NCI-H774 (cell line): ENCODE results near the gene MAP3K21.

Source experiments
- DNase-seq: peaks from one replicate; lab custom pipeline; 2025; lab: John Stamatoyannopoulos, UW

The MAP3K21 gene

DNA sequence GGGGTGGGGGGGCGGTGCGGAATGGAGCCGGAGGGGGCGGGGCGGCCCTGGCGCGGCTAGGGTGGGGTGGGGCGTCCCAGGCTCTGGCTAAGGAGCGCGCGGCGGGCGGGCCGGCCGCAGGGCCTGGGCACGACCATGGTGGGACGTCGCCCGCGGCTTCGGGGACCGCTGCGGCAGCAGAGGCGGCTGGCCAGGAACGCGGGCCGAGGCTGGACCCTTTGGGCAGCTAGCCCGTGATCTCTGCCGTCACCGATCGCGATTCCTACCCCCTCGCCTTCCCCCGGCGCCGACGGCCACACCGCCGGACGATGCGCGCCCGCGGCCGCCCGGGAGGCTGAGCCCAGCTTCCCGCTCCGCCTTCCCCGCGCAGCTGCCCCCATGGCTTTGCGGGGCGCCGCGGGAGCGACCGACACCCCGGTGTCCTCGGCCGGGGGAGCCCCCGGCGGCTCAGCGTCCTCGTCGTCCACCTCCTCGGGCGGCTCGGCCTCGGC is at the start of gene MAP3K21:
MAP3K21 (plus strand) TSS at position 74 of the 491 bp plus-strand sequence; CDS start at position 379, 305 bp downstream.
- DNase-seq: peak; percentile 69

DNA sequence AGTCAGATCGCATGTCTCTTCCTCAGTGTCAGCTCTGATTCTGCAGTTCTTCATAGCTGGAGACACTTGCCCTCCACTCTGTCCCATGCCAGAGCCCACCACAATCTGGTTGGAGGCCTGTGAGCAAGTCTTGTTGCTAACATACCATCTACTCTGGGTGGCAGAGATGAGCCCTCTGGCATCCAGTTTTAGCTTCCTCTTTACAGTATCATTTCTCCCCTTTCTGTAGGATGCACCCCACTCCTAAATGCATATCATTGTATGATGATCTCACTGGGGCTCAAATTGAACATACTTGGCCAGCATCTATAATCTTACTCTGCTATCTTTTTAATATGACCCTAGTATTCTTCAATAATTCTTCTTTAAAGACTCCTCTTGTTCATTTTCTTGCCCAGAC is 48.9 kb upstream of the MAP3K21 start:
- DNase-seq: no peak

DNA sequence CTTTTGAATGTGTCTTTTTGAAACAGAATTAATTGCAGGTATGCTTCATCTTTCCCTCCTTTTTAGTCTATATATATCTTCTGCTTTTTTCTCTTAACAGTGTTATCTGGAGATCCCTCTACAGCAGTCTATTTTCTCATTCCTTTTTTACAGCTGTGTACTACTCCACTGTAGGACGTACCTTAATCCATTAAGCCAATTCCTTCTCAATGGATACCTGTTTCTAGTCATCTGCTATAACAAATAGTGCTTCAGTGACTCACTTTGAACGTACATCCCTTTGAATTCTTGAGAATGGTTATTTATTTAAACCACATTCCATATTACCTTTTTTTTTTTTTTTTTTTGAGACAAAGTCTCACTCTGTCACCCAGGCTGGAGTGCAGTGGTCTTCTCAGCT is 47.6 kb upstream of the MAP3K21 start:
- no peak for DNase-seq

DNA sequence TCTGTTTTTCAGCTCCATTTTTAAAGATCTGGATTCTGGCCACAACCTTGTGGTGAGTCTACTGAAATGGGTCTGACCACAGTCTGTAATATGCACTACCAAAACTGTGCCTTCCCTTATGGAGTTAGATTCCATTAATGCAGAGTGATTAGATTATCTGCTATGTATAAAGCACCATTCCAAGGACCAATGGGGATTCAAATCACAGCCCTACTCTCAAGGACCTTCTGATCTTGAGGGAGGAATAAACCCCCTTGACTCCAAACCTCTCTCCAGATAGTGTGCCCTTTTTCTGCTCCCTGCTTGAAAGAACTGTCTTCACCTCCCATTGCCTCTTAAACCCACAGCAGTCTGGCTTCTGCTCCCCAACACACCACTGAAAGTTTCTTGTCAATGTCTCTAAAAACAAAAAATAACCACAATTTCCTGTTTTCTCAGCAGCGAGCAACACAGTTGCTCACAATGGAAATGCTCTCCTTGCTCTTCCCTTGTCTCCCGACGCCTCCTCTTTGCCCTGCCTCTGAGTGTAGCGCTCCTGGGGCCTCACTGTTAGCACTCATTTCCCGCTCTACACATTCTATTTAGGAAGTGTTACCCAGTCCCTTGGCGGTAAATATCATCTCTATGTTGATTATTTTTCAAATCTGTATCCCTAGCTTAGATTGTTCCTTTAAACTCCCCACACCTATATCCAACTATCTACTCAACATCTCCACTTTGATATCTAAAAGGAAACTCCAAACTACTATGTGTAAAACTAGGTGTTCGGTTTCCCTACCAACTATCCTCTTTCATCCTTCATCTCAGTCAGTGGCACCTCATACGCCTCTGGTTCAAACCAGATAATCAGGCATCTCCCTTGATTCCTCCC is 45.6 kb upstream of the MAP3K21 start:
- no peak for DNase-seq

DNA sequence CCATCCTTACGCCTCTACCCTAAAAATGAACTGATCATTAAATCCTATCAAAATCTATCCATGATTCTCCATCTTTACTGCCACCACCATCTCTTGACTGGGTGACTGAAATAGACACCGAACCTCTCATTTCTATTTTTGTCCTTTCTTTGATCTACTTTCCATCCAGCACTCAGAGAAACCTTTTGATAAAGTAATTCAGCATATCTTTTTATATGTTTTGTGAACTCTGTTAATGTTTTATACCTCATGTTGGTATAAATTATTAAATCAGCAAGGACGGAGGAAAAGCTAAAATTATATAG is 45.0 kb upstream of the MAP3K21 start:
- no peak for DNase-seq

DNA sequence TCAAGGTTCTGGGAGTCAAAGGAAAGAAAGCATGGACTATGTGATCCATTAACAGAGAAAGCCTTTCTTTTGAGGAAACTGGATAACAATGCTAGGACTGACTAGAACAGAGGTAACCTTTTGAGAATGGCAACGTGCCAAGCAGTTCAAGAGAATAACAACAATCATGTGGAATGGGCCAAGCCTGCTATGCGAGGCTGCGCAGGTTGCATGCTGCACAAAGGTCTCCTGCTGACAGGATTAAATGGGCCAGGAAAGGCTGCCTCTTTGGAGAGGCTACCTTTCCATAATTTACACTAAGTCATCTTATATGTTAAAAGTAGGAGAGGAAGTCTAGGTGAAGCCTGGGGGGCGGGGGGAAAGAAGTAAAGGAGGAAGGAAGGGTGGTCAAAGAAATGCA is 37.8 kb upstream of the MAP3K21 start:
- DNase-seq: peak; percentile 55

DNA sequence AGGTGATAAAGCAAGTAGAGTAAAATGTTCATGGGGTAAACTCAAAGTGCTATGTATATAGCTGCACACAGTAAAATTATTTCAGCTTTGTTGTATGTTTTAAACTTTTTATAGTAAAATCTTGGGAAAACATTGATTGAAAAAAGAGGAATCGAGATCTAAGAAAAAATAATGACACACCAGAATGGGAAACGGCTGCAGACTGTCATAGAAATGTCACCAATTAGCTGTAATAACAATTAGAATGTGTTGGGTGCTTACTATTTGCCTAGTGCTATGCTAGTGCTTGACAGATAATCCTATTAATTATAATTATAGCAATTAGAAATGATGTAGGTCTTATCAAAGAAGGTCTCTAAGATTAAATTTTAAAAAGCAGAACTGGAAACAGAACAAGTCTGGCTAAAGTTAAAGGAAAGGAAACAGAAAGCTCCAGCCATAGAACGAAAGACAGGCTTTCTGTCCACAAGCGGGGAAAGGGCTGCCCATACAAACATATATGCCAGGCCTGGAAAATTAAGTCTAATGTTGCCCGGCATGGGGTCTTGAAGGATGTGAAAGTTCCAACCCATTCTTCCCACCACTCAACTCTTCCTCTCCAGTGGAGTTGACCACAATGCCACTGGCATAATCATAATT is 37.0 kb upstream of the MAP3K21 start:
- no peak for DNase-seq

DNA sequence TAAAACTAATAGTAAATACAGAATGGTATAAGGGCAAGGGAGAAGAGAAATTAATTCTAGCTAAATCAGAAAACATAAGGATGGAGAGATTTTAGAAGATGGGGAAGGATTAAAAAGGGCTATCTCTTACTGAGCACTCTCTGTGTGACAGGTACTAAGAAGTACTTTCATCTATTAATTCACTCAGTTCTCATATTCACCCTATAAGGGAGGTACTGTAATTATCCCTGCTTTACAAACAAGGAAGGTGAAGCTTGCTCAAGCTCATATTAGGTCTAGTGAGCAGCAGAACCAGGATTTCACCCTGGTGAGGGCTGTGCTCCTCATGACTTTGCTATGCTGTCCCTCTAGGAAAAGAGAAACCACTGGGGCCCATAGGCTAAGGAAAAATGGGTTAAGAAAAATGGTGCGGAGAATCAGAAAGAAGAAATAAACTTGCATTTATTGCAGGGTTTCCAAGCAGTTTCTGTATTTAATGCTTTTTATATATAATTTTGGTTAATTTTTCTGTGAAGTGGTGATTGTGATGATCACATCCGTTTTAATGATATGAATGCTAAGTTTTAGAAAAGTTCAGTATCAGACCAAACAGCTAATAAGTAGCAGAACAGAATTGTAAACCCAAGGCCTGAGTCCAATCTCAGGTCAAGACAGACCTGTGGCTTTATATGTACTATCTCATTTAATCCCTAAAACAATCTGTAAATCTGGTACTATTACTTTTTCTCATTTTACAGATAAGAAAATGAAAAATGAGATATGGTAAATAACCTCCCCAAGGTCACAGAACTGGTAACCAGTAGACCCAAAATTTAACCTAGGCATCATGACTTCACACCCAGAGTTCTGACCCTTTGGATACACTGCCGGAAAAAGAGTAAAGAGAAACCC is 33.7 kb upstream of the MAP3K21 start:
- no peak for DNase-seq

DNA sequence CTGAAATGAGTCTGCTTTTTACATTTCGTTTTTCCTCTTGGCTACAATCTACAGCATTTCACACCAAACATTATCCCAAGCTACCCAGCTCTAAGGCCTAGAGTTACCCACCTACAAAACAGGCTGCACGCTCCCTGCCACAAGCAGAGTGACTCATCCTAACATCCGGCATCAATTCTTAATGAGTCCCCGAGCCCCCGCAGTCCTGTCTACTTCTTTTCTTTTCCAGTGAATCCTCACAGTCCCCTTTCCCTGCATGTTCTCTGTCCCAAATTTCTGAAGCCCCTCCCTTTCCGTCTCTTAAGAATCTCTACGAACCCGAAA is 32.6 kb upstream of the MAP3K21 start:
- no peak for DNase-seq

DNA sequence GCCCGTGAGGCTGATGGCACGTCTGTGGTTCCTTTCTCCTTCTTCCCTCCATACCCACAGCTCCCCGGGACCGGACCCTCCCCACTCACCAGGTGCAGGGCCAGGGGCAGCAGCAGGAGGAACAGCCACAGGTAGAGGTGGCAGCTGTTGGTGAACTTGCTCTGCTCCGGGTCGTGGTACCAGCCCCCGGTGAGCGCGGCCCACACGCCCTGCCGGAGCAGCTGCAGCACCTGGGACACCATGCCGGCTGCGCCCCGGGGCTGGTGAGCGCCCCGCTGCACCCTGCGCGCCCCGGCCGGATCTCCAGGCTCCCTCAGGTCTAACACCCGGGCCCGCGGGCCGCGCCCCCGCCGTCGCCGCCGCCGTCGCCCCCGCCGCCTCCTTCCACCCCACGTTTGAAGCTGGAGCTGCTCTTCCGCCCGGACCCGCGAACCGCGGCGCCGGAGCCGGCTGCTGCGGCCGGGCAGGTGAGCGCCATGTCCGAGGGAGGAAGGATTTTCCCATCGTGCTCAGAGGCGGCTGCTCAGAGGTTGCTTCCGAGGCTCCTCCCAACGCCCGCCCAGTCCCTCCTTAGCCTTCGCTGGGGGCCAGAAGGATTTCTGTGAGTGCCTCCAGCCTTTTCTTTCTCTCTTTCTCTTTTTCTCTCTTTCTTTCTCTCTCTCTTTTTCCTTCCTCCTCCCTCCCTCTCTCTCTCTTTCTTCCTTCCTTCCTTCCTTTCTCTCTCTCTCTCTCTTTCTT is 32.1 kb upstream of the MAP3K21 start, which contains the start of gene PCNX2:
PCNX2 (minus strand) TSS at position 489 of the 738 bp plus-strand sequence; CDS start at position 242, 247 bp downstream.
- DNase-seq: peak; percentile 65

DNA sequence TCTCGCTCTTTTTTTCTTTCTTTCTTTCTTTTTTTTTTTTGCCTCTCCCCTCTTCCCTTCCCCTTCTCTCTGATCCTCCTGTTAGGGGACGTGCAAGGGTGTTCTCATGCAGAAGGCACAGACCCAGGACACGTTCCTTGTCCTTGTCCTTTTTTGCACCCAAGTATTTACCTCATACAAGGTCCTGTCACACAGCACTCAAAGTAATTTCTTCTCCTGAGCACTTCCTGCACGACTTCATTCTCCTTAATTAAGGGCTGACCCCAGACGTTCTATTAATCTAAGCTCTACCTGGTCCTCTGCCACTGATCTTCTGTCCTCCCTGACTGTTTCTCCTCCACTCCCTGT is 31.6 kb upstream of the MAP3K21 start:
- no peak for DNase-seq

DNA sequence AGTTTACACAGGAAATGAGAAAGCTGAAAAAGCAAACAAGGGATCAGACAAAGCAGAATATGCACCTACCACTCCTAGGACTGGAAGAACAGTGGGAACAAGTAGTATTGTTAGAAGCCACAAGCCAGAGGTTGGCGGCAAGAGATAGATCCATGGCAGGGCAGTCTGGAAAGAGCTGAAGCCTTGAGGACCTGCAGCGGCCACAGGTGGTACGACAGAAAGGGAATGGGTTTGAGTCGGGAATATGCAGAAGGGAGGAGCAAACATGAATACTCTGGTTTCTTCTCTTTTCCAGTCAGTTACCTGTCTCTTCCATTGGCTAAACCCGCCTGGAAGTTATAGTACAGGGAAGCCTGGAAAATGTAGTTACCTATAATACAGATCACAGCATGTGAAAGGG is 28.1 kb upstream of the MAP3K21 start:
- no peak for DNase-seq

DNA sequence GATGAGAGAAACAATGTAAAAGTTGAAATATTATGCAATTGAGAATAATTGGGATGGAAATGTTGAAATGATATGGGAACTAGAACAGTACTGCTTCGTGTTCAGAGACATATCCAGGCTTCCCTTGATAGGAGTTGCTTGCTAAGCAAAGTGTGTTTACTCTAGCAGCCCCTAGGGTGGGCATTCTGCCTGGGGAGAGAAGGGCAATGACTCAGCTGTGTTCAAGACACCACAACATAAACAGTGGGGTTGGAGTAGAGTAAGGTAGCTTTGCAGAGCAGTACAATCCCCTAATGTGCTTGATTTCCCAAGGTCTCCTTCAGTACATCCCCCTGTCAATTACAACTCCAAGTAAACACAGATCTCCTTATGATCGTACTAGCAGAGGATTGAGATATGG is 27.2 kb upstream of the MAP3K21 start:
- DNase-seq: no peak

DNA sequence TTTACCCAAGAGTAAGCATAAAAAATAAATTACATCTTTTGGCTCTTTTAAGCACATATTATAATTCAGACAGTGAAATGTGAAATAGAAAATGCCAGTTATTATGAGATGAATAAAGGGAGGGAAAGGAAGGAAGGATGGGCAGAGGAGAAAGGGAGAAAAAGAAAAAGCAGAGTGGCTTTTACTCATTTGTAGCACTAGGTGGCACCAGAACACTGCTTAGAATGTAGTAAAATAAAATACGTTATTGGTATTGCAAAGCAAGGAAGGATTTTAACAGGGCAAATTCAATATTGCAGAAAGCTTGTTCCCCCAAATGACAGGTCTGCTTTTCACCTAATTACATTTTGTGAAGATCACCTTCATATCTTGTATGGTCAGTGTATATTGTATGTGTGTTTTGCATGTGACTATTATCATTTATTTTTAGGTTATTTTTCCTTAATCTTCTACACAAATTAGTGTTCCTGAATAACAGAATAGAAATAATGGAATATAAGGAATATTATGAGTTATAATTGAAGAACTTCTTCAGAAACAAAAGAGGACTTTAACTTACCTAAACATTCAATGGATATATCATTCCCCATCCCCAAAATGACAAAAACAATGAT is 22.9 kb upstream of the MAP3K21 start:
- DNase-seq: peak; percentile 31

DNA sequence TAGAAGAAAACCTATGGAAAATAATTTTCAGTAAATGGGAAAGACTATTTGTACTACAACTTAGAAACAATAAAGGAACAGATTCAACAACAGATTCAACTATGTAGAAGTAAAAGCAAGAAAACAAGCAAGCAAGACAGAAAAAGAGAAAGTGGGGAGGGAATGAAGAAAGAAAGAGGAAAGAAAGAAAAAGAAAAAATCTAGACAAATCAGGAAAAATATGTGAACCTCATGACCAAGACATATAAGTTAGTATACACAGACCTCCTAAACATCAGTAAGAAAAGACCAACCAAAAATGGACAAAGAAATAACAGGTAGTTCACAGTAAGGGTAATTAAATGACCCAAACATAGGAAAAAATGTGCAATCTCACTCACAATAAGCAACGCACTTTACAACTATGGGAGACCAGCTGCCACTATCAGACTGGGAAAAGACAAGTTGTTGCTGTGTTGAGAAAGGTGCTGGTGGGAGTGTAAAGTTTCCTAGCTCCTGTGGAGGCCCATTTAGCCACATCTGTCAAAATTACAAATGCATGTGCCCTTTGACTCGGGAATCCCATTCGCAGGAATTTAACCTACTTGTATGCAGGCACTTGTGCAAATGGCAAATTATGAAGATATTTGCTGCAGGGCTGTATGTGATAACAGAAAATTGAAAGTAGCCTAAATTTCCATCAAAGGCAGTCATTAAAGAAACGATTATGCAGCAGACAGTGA is 13.9 kb upstream of the MAP3K21 start:
- DNase-seq: no peak

DNA sequence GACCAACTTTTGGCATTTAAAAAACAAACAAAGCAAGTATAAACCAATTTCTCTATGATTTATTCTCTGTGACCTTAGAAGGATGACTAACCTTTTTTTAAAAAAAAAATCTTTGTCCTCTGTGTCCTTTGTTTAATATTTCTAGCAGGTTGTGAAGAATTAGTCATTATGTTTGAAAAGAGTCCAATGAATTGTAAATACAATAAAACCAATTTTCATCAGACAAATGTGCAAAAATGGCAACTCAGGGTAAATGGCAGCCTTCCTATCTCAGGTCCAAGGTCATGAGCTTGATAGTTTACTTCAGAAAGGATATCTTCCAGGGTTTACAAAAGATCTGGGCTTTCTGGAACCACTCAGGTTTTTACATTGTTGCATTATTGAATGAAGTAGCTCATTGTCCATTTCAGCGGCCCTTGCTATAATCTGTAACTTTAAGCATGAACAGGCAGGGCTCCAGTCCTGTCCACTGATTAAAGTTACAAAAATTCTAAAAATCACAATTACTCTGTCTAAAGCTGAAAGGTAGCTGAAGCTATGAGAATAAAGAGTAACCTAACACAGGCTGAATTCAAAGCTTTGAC is 11.7 kb upstream of the MAP3K21 start:
- DNase-seq: no peak

DNA sequence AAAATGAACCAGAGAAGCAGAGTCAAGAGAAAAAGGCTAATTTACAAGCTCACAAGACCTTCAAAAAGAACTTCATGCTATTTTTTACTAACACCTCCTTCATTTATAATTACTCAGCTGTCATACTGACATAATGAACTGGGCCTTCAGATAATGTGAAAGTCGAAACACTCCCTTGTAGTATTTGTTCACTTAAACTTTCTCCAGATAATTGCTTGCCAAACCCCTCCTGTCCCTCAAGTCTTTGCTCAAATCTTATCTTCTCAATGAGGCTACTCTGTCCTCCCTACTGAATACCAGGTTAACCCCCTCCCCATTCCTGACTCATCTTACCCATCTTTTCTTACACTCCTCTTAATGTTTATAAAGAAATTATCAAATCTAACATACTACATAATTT is 11.1 kb upstream of the MAP3K21 start:
- DNase-seq: no peak

DNA sequence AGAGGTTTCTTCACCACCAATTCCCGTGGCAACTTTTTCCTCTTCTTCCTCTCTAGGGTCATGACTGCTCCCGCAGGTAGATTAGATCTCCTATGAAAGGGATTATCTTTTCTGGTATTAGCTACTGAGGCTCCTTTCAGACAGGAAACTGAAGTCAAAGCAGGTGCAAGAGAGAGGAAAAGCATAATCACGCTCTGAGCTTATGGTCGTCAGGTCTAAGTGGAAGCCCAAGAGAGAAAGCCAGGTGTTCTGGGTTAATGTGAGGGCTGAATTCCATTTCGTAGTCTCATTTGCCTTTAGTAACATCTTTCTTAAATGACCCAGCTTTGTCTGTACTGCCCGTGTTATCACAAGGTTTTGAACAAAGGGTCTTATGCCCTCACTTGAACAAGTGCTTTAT is 8.3 kb upstream of the MAP3K21 start:
- DNase-seq: peak; percentile 5

DNA sequence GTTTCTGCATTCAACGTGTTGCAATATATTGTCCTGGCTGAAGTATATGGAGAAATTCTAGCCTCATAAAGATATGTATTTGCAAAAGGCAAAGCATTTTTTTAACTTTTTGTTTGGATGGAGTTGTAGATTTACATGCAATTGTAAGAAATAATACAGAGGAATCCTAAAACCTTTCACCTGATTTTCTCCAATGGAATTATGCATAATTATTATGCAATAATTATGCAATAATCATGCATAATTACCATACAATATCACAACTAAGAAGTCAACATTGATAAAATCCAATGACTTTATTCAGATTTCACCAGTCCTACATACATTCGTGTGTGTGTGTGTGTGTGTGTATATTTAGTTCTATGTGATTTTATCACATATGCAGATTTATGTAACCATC is 7.5 kb upstream of the MAP3K21 start:
- DNase-seq: no peak

DNA sequence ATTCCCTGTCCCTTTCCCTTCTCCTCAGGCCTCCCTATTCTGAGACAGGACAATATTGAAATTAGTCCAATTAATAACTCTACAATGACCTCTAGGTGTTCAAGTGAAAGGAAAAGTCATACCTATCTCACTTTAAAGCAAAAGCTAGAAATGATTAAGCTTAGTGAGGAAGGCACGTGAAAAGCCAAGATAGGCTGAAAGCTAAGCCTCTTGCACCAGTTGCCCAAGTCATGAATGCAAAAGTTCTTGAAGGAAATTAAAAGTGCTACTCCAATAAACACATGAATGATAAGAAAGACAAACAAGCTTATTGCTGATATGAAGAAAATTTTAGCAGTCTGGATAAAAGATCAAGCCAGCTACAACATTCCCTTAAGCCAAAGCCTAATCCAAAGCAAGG is 3.8 kb upstream of the MAP3K21 start:
- DNase-seq: no peak

DNA sequence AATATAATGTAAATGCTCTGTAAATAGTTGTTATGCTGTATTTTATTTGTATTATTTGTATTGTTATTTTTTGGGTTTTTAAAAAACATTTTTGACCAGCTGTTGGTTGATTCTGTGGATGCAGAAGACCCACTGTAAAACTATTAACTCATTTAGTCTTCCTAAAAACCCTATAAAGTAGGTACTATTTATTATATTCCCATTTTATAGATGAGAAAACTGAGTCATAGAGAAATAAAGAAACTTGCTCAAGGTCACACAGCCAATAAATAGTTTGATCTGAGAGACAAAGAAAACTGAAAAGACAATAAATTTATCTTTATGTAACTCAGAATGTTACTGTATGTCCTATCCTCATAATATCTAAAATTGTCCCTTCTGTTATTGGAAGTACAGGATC is 1.2 kb upstream of the MAP3K21 start:
- no peak for DNase-seq
